GM20000 (cell line): ENCODE measurements around the gene SLC6A20.

Experiments used
- DNase-seq: peaks from one replicate; pipeline ENCODE4 v3.0.0; 2012; ENCODE audit warnings: low spot score
- TF ChIP-seq, protein P1 (sequence below): IDR thresholded peaks from 2 replicates; pipeline ENCODE4 v1.5.1; 2012; ENCODE audit warnings: mild to moderate bottlenecking, control low read depth; ENCODE audit errors: extremely low read depth, missing control alignments

Gene SLC6A20

DNA sequence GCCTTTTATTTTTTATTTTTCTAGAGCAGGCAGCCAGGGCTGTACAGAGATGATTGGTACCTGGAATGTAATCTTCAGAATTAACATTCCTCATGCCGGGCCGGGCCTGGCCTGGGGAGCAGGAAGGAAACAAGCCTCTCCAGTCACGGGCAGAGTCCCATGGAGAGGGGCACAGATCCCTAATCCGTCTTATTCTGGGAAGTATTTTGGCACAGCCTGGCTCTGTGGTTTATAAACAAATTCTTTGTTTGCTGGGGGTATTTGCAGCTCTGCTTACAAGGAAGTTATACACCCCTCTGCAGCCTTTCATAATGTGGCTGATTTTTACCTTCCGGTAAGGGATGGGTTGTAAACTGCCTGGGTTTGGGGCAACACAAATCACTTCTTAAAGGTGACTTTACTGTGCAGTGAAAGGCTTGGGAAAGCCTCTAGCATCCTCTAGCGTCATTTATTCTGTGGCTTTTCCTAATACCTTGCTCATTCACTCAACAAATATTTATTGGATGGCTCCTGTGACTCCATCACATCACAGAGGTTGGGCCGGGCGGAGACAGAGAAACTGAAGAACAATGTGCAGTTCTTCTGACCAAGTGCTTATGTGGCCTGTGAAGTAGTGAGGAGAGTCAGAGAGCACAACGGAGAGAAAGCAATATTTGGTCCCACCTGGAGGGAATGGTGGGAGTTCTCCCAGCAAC is 2.7 kb downstream of the SLC6A20 start:
- TF ChIP-seq, protein P1, sequence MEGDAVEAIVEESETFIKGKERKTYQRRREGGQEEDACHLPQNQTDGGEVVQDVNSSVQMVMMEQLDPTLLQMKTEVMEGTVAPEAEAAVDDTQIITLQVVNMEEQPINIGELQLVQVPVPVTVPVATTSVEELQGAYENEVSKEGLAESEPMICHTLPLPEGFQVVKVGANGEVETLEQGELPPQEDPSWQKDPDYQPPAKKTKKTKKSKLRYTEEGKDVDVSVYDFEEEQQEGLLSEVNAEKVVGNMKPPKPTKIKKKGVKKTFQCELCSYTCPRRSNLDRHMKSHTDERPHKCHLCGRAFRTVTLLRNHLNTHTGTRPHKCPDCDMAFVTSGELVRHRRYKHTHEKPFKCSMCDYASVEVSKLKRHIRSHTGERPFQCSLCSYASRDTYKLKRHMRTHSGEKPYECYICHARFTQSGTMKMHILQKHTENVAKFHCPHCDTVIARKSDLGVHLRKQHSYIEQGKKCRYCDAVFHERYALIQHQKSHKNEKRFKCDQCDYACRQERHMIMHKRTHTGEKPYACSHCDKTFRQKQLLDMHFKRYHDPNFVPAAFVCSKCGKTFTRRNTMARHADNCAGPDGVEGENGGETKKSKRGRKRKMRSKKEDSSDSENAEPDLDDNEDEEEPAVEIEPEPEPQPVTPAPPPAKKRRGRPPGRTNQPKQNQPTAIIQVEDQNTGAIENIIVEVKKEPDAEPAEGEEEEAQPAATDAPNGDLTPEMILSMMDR, result no peak

DNA sequence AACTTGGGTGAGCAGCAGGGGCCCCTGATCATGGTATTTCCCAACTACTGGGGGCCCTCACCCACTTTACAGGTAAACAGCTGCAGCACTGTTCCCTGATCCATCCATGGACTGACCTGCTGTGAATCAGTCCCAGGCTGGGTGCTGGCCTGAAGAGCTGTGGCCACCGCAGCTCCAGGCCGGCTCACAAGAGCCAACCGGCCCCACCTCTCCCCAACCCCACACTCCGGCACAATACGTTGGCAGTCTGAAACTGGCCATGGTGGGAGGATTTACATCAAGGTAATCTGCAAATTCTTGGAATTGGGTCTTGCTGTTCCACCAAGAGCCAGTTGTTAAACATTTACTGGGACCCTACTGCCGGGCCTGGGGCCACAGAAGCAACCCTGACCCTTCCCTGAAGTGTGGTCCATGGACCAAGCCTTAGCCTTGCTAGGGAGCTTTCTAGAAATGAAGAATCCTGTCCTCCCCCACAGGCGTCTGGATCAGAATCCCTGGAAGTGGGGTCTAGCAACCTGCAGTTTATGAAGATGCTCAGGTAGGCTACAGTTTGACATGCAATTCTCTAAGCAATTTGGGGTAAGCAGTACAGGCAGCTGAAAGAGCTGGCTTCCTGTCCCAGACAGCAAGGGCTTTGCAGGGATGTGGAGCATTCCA is 3.7 kb downstream of the SLC6A20 start:
- TF ChIP-seq, protein P1, result no peak
- no peak for DNase-seq

More for the DNA sequence above, 2.7 kb downstream of the SLC6A20 start:
- DNase-seq, result no peak

DNA sequence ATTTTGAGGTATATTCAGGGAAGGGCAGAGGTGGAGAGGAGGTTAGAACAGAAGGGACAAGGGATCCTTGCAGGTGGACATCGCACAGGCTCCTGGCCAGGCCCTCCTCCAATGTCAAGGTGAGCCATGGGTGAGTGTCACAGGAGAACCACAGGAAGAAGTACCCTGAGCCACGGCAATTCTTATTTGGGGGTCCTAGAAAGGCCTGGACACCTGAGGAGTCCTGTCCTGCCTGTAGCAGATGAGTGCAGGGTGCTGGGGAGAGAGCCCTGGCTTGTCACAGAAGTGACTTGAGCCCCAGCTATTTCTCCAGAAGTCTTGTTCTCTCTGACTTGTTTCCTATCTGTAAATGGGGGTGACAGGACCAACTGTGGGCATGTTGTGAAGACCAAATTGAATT is 4.3 kb downstream of the SLC6A20 start:
- DNase-seq, result no peak
- TF ChIP-seq, protein P1, result no peak

DNA sequence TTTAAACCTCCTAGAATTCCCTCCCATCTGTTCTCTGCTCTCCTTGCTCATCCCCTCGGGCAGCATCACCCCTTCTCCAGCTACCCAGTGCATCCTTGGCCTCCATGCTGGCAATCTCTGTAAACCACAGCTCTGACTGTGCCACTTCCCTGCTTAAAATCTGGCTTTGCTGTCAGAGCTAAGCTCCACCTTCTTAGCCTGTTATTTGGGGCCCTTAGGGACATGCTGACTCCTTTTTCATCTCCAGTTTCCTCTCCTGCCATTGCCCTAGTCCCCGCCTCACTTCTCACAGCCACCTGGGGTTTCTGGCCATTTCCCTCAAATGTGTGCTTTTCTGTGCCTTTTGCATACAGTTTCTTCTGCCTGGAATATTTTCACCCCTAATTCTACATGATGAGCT is 5.7 kb downstream of the SLC6A20 start:
- no peak for DNase-seq
- TF ChIP-seq, protein P1, result no peak

DNA sequence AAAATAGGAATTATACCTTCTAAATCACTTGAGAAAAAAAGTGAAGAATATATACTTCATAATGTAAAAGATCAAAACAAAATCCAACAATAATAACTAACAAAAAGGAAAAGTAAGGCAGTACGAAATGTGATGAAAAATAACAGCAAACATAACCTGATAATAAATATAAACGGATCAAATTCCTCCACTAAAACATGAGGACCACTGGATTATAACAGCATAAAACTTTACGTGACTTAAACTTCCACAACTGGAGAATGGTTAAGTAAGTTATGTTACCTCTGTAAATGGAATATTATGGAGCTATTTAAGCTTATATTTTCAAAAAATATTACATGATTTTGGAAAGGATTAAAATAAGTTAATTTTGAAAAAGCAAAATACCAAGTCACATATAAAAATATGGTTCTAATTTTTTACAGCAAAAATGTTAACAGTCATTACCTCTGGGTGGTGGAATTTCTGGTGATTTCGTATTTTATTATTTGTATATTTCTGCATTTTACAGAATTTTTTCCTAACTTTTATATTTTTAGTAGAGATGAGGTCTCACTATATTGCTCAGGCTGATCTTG is 7.0 kb downstream of the SLC6A20 start:
- TF ChIP-seq, protein P1, result no peak
- no peak for DNase-seq

DNA sequence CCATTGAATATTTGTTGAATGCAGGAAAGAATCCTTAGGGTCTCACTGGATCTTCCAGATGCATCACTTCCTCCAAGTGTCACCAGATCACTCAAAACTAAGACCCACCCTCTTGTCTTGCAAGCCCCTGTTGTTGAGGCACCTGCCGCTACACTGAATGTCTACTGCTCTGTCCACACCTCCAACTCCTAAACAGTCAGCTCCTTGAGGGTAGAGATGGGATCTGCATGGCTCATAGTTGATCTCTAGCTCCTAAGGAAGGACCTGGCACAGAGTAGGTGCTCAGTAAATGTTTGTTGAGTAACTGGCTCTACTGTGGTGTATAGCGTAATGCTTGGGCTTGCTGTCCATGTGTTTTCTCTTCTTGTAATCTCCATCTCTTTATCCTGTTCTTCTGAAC is 8.8 kb downstream of the SLC6A20 start:
- DNase-seq, result no peak
- TF ChIP-seq, protein P1, result no peak

DNA sequence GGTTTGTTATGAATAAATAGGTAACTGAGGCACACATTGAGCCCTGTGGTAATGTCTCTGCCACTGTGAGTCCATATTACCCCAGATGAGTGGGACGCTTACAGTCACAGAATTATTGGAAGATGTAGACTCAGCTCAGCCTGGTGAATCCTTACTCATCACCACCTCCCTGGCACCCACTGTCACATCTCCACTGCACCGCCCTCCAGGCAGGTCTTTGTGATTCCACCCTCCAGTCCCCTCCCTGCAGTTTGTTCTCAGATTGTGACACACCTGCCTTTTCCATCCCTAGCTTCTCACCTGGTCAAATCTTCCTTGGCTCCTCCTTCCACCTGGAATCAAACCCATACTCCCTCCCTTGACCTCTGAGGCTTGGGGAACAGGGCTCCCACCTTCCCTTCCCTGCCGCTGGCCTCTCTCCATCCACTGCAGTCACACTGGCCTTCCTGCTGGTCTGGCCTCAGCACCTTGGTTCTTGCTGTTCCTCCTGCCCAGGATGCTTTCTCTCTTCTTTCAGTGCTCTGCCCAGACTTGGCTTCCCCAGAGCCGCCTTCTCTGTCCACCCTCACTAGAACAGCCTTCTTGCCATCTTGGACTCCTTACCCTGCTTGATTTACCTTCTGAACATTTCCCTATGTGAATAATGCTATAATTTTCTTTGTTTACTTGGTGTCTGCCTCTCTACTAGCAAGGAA is 9.4 kb downstream of the SLC6A20 start:
- TF ChIP-seq, protein P1, result no peak
- DNase-seq, result no peak
